DND-41 (cell line): ENCODE data around the gene SYNGR1.

Experiments
- ATAC-seq: fragments of 200-7000 bp; cut with Tn5 transposase; 3 replicates; pipeline ENCODE4 v1.9.1; 2021; ENCODE audit warnings: low read depth; ENCODE audit not compliant: insufficient read depth
- DNase-seq: peaks from one replicate; pipeline ENCODE4 v3.0.0-alpha.2; 2020
- H2AFZ ChIP-seq: 2 replicates; pipeline ENCODE4 v1.6.0; 2012; ENCODE audit warnings: low read depth, low read length
- H3K27ac ChIP-seq: 2 replicates; pipeline ENCODE4 v1.5.1; 2012; ENCODE audit warnings: low read length, inconsistent platforms
- H3K27me3 ChIP-seq: fragments of 200-600 bp; sonication (generic); 2 replicates; pipeline ENCODE4 v1.6.0; 2012; ENCODE audit warnings: low read length, mild to moderate bottlenecking, inconsistent platforms; ENCODE audit not compliant: insufficient read depth, poor library complexity
- H3K36me3 ChIP-seq: 2 replicates; pipeline ENCODE4 v1.5.1; 2012; ENCODE audit warnings: low read length, inconsistent platforms; ENCODE audit not compliant: insufficient read depth
- H3K4me1 ChIP-seq: 2 replicates; pipeline ENCODE4 v1.5.1; 2012; ENCODE audit warnings: mild to moderate bottlenecking, low read length; ENCODE audit not compliant: insufficient read depth
- H3K4me2 ChIP-seq: 2 replicates; pipeline ENCODE4 v1.6.0; 2012; ENCODE audit warnings: mild to moderate bottlenecking, moderate library complexity, low read length, inconsistent platforms; ENCODE audit not compliant: insufficient read depth
- H3K4me3 ChIP-seq, 2 experiments: fragments of 200-600 bp in 1 of 2; shearing (Covaris generic) in 1 of 2; 2 replicates each; pipeline ENCODE4 v1.5.1; 2012 to 2016; ENCODE audit warnings: inconsistent platforms in 2 of 2, low read length in 2 of 2, mild to moderate bottlenecking in 2 of 2, low read depth in 1 of 2, moderate library complexity in 1 of 2
- H3K79me2 ChIP-seq: 2 replicates; pipeline ENCODE4 v1.6.0; 2012; ENCODE audit warnings: low read length, inconsistent platforms; ENCODE audit not compliant: insufficient read depth
- H3K9ac ChIP-seq: 2 replicates; pipeline ENCODE4 v1.6.0; 2012; ENCODE audit warnings: low read depth, mild to moderate bottlenecking, inconsistent platforms, low read length, moderate library complexity
- H3K9me3 ChIP-seq: 2 replicates; pipeline ENCODE4 v1.5.1; 2012; ENCODE audit warnings: low read length, moderate library complexity, mild to moderate bottlenecking, inconsistent platforms; ENCODE audit not compliant: insufficient read depth, severe bottlenecking
- H4K20me1 ChIP-seq: 2 replicates; pipeline ENCODE4 v1.6.0; 2012; ENCODE audit warnings: low read length; ENCODE audit not compliant: insufficient read depth
- EZH2 ChIP-seq: IDR thresholded peaks from 3 replicates; pipeline ENCODE4 v1.6.1; 2012; ENCODE audit warnings: borderline replicate concordance, low read depth, mild to moderate bottlenecking, moderate library complexity, low read length, inconsistent platforms; ENCODE audit not compliant: severe bottlenecking
- TF ChIP-seq, protein P1 (sequence below): IDR thresholded peaks from 2 replicates; pipeline ENCODE4 v1.5.1; 2012; ENCODE audit warnings: borderline replicate concordance, low read length, moderate library complexity, mild to moderate bottlenecking; ENCODE audit not compliant: poor library complexity, severe bottlenecking; ENCODE audit errors: extremely low read depth

The SYNGR1 gene

DNA sequence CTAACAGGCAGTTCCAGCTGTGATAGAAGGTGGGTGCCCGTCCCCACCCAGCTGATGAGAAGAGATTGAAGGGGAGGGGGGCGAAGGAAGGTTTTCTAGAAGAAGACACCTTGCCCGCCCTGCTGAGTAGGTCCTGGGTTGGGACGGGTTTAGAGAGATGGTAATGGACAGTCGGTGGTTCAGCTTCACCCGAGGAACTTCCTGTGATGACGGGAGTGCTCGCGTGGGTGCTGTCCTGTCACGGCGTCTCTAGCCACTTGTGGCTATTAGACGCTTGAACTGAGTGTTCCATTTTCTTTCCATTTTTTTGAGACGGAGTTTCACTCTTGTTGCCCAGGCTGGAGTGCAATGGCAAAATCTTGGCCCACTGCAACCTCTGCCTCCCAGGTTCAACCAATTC, 79.4 kb downstream of the SYNGR1 start:
- Histone ChIP-seq H3K4me2 (no peak overlapping the region), H3K27me3 (no peaks in the 10 kb centered on the region), H3K36me3 (peaks cover 62% of the 10 kb centered on the region), H3K9me3 (no peaks in the 10 kb centered on the region), H3K4me1 (no peaks in the 10 kb centered on the region), H4K20me1 (no peaks in the 10 kb centered on the region), H3K4me3 (no peak overlapping the region), H3K27ac (no peak overlapping the region), H3K9ac (no peak overlapping the region), H3K79me2 (no peaks in the 10 kb centered on the region), H2AFZ (no peak overlapping the region)
- ATAC-seq: no peak
- no peak for DNase-seq
- TF ChIP-seq EZH2: no peak
- TF ChIP-seq, protein P1, sequence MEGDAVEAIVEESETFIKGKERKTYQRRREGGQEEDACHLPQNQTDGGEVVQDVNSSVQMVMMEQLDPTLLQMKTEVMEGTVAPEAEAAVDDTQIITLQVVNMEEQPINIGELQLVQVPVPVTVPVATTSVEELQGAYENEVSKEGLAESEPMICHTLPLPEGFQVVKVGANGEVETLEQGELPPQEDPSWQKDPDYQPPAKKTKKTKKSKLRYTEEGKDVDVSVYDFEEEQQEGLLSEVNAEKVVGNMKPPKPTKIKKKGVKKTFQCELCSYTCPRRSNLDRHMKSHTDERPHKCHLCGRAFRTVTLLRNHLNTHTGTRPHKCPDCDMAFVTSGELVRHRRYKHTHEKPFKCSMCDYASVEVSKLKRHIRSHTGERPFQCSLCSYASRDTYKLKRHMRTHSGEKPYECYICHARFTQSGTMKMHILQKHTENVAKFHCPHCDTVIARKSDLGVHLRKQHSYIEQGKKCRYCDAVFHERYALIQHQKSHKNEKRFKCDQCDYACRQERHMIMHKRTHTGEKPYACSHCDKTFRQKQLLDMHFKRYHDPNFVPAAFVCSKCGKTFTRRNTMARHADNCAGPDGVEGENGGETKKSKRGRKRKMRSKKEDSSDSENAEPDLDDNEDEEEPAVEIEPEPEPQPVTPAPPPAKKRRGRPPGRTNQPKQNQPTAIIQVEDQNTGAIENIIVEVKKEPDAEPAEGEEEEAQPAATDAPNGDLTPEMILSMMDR: no peak

DNA sequence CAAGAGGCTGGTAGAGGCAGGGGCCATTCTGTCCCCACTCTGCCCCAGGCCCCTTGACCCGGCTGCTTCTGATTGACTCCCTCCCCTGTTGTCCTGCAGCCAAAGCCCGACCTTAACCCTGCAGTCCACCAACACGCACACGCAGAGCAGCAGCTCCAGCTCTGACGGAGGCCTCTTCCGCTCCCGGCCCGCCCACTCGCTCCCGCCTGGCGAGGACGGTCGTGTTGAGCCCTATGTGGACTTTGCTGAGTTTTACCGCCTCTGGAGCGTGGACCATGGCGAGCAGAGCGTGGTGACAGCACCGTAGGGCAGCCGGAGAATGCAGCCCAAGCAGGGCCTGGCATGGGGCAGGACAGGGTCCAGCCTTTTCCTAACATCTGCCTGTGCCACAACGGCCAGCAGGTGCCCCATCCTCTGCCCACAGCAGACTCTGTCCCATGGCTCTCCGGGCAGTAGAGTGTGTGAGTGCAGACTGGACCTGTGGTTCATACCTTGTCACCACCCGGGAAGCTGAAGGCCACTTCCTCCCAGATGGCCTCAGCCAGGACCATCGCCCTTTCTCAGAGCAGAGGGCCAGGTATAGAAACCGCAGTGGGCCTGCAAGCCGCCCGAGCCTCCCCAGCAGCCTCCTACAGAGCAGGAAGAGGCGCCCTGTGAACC, 80.3 kb downstream of the SYNGR1 start:
- Histone ChIP-seq H3K36me3 (peaks cover 58% of the 10 kb centered on the region), H3K4me1 (no peaks in the 10 kb centered on the region), H3K4me2 (no peak overlapping the region), H3K79me2 (no peaks in the 10 kb centered on the region), H3K9ac (no peak overlapping the region), H3K9me3 (no peaks in the 10 kb centered on the region), H4K20me1 (no peaks in the 10 kb centered on the region), H3K27me3 (no peaks in the 10 kb centered on the region), H2AFZ (no peak overlapping the region), H3K27ac (no peak overlapping the region), H3K4me3 (no peak overlapping the region)
- TF ChIP-seq, protein P1: no peak
- no peak for TF ChIP-seq EZH2
- ATAC-seq (no peak), DNase-seq (no peak)

DNA sequence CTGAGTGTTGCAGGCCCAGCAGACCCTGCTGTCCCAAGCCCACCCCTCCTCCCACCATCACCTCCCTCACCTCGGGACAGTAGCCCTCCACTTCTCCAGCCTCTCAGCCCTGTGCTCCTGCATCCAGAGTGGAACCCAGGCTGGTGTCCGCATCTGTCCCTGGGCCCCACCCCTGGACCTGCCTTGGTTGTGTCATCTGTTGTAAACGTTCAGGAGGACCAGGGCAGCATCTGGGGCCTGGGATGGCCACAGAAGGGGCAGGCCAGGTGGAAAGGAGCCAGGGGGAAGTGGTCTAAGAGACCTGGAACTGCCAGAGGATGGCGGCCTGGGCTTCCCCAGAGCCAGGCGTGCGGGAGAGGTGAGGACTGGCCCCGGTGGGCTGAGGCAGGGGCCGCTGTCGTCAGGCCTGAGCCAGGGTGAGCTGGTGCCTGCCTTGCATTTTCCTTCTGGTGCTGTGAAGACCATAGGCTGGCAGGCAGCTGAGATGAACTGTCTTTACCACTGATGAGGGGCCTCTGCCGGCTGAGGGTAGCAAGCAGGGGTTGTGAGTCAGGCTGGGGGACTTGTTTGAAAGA, 80.9 kb downstream of the SYNGR1 start:
- Histone ChIP-seq H3K79me2 (no peaks in the 10 kb centered on the region), H2AFZ (no peak overlapping the region), H4K20me1 (peaks cover 3% of the 10 kb centered on the region; the same call in 1 of the 2 replicates), H3K4me1 (no peaks in the 10 kb centered on the region), H3K4me2 (no peak overlapping the region), H3K9me3 (no peaks in the 10 kb centered on the region), H3K36me3 (peaks cover 58% of the 10 kb centered on the region), H3K27ac (no peak overlapping the region), H3K4me3 (no peak overlapping the region), H3K9ac (no peak overlapping the region), H3K27me3 (no peaks in the 10 kb centered on the region)
- TF ChIP-seq, protein P1: no peak
- no peak for TF ChIP-seq EZH2
- ATAC-seq: no peak
- DNase-seq: no peak
